Activated CD4-positive, alpha-beta T cell treated with anti-CD3 and anti-CD28 coated beads, Interleukin-2, amount 10 ng/mL, durations not matched to agents 7 days and 5 days (primary cell): ENCODE measurements around the gene YAP1. TPM values are rescaled to one million over a fixed set of nuclear protein-coding genes. Genes with fewer than 3 reads are reported as not detected.

Experiments
- CTCF ChIA-PET: fragments of 350-600 bp; sonication (Branson Sonifier 250); formaldehyde crosslinking; loops from one replicate; lab custom pipeline; 2021; ENCODE audit warnings: antibody characterized with exemption; lab: Charles Lee
- POLR2A ChIA-PET: fragments of 350-600 bp; sonication (Branson Sonifier 250); formaldehyde crosslinking; loops from one replicate; lab custom pipeline; 2021; ENCODE audit warnings: antibody characterized with exemption; lab: Charles Lee
- DNase-seq: peaks from one replicate; pipeline ENCODE4 v3.0.0-alpha.2; 2020
- H3K27ac Mint-ChIP-seq: one replicate; pipeline ENCODE4 v1.8.0; 2021; ENCODE audit warnings: mild to moderate bottlenecking, moderate library complexity, mixed read lengths
- H3K27me3 Mint-ChIP-seq: one replicate; pipeline ENCODE4 v1.8.0; 2021; ENCODE audit warnings: mixed read lengths
- H3K36me3 Mint-ChIP-seq: one replicate; pipeline ENCODE4 v1.8.0; 2021; ENCODE audit warnings: low read depth, mixed read lengths
- H3K4me1 Mint-ChIP-seq: one replicate; pipeline ENCODE4 v1.8.0; 2021; ENCODE audit warnings: mixed read lengths
- H3K4me3 Mint-ChIP-seq: one replicate; pipeline ENCODE4 v1.8.0; 2021; ENCODE audit warnings: mild to moderate bottlenecking, moderate library complexity, mixed read lengths
- H3K9me3 Mint-ChIP-seq: one replicate; pipeline ENCODE4 v1.8.0; 2021; ENCODE audit warnings: mixed read lengths
- total RNA-seq, 2 experiments: library from RNA; stranded (reverse); gene quantifications; one replicate each; pipeline ENCODE4 v1.2.3, GENCODE V29; 2021

The YAP1 gene
- not detected for total RNA-seq

DNA sequence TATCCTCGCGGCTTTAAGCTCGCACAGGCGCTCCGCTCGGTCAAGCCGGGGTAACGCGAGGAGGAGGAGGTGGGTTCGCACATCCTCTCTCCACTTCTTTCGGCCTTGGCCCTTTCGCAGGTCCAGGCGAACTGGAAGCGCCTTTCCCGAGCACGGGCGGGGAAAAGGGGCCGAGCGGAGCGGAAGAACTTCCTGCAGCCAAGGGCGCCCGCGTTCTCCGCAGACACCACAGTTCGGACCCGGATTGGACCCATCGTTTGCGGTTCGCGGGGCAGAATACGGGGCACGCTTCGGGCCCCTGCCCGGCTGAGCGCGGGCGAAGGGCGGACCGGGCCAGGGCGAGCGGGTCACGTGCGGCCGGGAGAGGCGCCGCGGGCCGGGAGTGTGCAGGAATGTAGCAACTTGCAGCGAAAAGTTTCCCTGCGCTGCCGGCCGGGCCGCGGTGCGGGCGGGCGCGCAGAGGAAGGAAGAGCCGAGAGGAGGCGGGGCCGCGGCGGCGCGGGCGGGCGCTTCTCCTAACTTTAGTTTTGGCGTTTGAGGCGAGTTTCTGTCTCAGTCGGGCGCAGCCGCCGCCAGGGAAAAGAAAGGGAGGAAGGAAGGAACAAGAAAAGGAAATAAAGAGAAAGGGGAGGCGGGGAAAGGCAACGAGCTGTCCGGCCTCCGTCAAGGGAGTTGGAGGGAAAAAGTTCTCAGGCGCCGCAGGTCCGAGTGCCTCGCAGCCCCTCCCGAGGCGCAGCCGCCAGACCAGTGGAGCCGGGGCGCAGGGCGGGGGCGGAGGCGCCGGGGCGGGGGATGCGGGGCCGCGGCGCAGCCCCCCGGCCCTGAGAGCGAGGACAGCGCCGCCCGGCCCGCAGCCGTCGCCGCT is at the start of gene YAP1:
YAP1 (plus strand) TSS at position 552 of the 865 bp plus-strand sequence. CDS start 402 bp downstream, outside the sequence.
- Mint-ChIP-seq H3K27me3 (peaks cover 53% of the 10 kb centered on the region), H3K4me3 (peak within 1 kb of the TSS; percentile 88), H3K36me3 (peaks cover 4% of the 10 kb centered on the region), H3K9me3 (no peaks in the 10 kb centered on the region), H3K4me1 (peaks cover 14% of the 10 kb centered on the region), H3K27ac (peak within 1 kb of the TSS; percentile 28)
- ChIA-PET CTCF (no interaction called here), POLR2A (no interaction called here)
- peak; percentile 63 for DNase-seq

- H3K27ac Mint-ChIP-seq = no peak overlapping the region
- POLR2A ChIA-PET = interaction anchor here (0.5 kb wide), 1 partner anchor 39 kb away, joined by 3 read pairs; no protein-coding TSS in a partner anchor
- CTCF ChIA-PET = no interaction called here
Observed at GRCh38 chr11:102061276-102061675, 49.0 kb upstream of the YAP1 start.

DNA sequence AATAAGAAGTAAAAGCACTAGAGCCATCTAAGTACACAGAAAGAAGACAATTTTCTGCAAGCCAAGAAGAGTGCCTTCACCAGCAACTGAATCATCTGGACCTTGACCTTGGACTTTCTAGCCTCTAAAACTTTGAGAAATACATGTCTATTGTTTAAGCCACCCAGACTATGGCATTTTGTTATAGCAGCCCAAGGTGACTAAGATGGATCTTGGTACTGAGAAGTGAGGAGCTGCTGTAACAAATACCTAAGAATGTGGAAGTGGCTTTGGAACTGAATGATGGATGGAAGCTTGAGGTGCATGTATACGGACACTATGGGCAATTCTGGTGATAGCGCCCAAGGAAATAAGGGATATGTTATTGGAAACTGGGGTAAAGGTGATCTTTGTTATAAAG is 48.1 kb upstream of the YAP1 start:
- CTCF ChIA-PET = no interaction called here
- H3K9me3 Mint-ChIP-seq = no peaks in the 10 kb centered on the region
- no peaks in the 10 kb centered on the region for H3K27me3 Mint-ChIP-seq
- no peaks in the 10 kb centered on the region for H3K4me1 Mint-ChIP-seq
- POLR2A ChIA-PET = interaction anchor here (0.5 kb wide), 1 partner anchor 39 kb away, joined by 3 read pairs; no protein-coding TSS in a partner anchor
- no peak overlapping the region for H3K27ac Mint-ChIP-seq
- no peak for DNase-seq
- H3K4me3 Mint-ChIP-seq = no peak overlapping the region
- no peaks in the 10 kb centered on the region for H3K36me3 Mint-ChIP-seq

More at GRCh38 chr11:102061276-102061675, 49.0 kb upstream of the YAP1 start:
- Mint-ChIP-seq H3K4me3 (no peak overlapping the region), H3K9me3 (no peaks in the 10 kb centered on the region), H3K36me3 (no peaks in the 10 kb centered on the region), H3K4me1 (no peaks in the 10 kb centered on the region), H3K27me3 (no peaks in the 10 kb centered on the region)
- DNase-seq = no peak

DNA sequence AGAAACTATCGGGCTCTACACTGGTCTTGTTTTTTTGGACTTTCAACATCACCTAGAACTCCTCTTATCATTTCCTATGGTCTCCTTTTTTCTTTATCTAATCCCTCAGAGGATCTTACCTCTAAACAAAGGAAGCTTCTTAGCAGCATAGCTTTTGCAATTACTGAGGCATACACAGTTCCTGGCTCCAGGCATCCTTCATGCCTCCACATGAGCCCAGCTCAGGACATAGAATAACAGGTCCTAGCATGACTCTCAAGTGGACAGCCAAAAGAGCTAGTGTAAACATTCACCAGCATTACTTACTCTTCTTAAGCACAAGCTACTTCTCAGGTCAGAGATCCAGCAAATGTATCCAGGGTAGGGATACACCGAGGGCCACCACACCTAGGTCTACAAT is 45.9 kb upstream of the YAP1 start:
- Mint-ChIP-seq H3K4me1 (no peaks in the 10 kb centered on the region), H3K27ac (no peak overlapping the region), H3K4me3 (no peak overlapping the region), H3K27me3 (no peaks in the 10 kb centered on the region), H3K36me3 (no peaks in the 10 kb centered on the region), H3K9me3 (no peaks in the 10 kb centered on the region)
- ChIA-PET CTCF (no interaction called here), POLR2A (no interaction called here)
- no peak for DNase-seq

- Mint-ChIP-seq H3K9me3 (peaks cover 14% of the 10 kb centered on the region), H3K4me3 (no peak overlapping the region), H3K27ac (no peak overlapping the region), H3K36me3 (no peaks in the 10 kb centered on the region), H3K4me1 (no peaks in the 10 kb centered on the region), H3K27me3 (no peaks in the 10 kb centered on the region)
- ChIA-PET CTCF (no interaction called here), POLR2A (no interaction called here)
- DNase-seq = no peak
Observed at GRCh38 chr11:102070766-102071165, 39.5 kb upstream of the YAP1 start.

GRCh38 chr11:102071497-102072472 is 38.5 kb upstream of the YAP1 start:
- H3K36me3 Mint-ChIP-seq = no peaks in the 10 kb centered on the region
- H3K27me3 Mint-ChIP-seq = no peaks in the 10 kb centered on the region
- ChIA-PET POLR2A (no interaction called here), CTCF (no interaction called here)
- no peak for DNase-seq
- H3K4me3 Mint-ChIP-seq = no peak overlapping the region
- peaks cover 14% of the 10 kb centered on the region for H3K9me3 Mint-ChIP-seq
- no peak overlapping the region for H3K27ac Mint-ChIP-seq
- H3K4me1 Mint-ChIP-seq = no peaks in the 10 kb centered on the region

- CTCF ChIA-PET = no interaction called here
- POLR2A ChIA-PET = no interaction called here
- DNase-seq = no peak
Observed at GRCh38 chr11:102073253-102073652, 37.0 kb upstream of the YAP1 start.

GRCh38 chr11:102079625-102080024 is 30.6 kb upstream of the YAP1 start:
- no peaks in the 10 kb centered on the region for H3K36me3 Mint-ChIP-seq
- no peak overlapping the region for H3K4me3 Mint-ChIP-seq
- ChIA-PET CTCF (no interaction called here), POLR2A (no interaction called here)
- H3K27ac Mint-ChIP-seq = no peak overlapping the region
- no peaks in the 10 kb centered on the region for H3K9me3 Mint-ChIP-seq
- no peak for DNase-seq
- H3K27me3 Mint-ChIP-seq = no peaks in the 10 kb centered on the region
- no peaks in the 10 kb centered on the region for H3K4me1 Mint-ChIP-seq

More at GRCh38 chr11:102073253-102073652, 37.0 kb upstream of the YAP1 start:
- no peaks in the 10 kb centered on the region for H3K27me3 Mint-ChIP-seq
- H3K9me3 Mint-ChIP-seq = peaks cover 14% of the 10 kb centered on the region
- no peaks in the 10 kb centered on the region for H3K36me3 Mint-ChIP-seq
- no peak overlapping the region for H3K27ac Mint-ChIP-seq
- H3K4me1 Mint-ChIP-seq = no peaks in the 10 kb centered on the region
- no peak overlapping the region for H3K4me3 Mint-ChIP-seq

- no peaks in the 10 kb centered on the region for H3K9me3 Mint-ChIP-seq
- no peaks in the 10 kb centered on the region for H3K27me3 Mint-ChIP-seq
- no peak overlapping the region for H3K27ac Mint-ChIP-seq
- no peaks in the 10 kb centered on the region for H3K4me1 Mint-ChIP-seq
- ChIA-PET CTCF (no interaction called here), POLR2A (no interaction called here)
- no peak overlapping the region for H3K4me3 Mint-ChIP-seq
- H3K36me3 Mint-ChIP-seq = no peaks in the 10 kb centered on the region
- DNase-seq = no peak
Observed at GRCh38 chr11:102081313-102081712, 28.9 kb upstream of the YAP1 start.

- no peak for DNase-seq
- no peaks in the 10 kb centered on the region for H3K4me1 Mint-ChIP-seq
- no peaks in the 10 kb centered on the region for H3K9me3 Mint-ChIP-seq
- CTCF ChIA-PET = no interaction called here
- H3K36me3 Mint-ChIP-seq = no peaks in the 10 kb centered on the region
- peaks cover 9% of the 10 kb centered on the region for H3K27me3 Mint-ChIP-seq
- no peak overlapping the region for H3K4me3 Mint-ChIP-seq
- POLR2A ChIA-PET = no interaction called here
- H3K27ac Mint-ChIP-seq = no peak overlapping the region
Observed at GRCh38 chr11:102085864-102086551, 24.2 kb upstream of the YAP1 start.

DNA sequence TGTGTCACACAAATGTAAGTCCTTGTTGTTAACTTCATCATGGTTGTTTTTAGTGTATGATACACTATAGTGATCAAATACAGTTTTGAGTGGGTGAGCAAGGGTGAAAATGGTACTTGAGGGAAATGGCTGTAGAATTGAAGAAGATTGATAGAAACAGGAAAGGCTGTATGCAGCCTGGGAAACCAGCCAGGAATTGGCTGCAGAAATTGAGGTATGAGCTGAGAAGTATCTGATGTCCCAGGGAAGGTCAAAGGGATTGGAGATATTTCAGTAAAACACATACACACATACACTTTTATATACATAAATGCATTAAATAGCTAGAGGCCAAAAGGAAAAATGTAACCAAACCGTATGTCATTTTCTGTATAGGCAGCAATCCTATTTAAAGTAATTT is 13.1 kb upstream of the YAP1 start:
- H3K4me1 Mint-ChIP-seq = no peaks in the 10 kb centered on the region

DNA sequence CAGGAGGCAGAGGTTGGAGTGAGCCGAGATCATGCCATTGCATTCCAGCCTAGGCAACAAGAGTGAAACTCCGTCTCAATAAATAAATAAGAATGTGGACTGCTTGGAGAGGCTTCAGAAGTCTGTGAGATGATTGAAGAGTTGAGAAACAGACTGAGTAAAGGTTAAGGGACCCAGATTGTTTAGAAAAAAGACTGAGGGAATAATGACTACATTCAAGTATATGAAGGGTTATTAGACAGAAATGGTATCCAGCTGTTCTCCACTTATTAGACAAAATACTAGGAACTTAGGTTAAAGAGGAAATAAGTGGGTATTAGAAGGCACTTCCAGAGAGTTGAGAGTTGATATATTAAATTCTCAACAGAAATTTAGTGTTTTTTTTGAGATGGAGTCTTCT is 10.5 kb upstream of the YAP1 start:
- H3K27me3 Mint-ChIP-seq = no peaks in the 10 kb centered on the region
- ChIA-PET CTCF (no interaction called here), POLR2A (no interaction called here)
- no peak overlapping the region for H3K27ac Mint-ChIP-seq
- no peaks in the 10 kb centered on the region for H3K9me3 Mint-ChIP-seq
- no peak for DNase-seq
- H3K4me1 Mint-ChIP-seq = no peaks in the 10 kb centered on the region
- H3K36me3 Mint-ChIP-seq = no peaks in the 10 kb centered on the region
- H3K4me3 Mint-ChIP-seq = no peak overlapping the region

More for the DNA sequence above, 13.1 kb upstream of the YAP1 start:
- Mint-ChIP-seq H3K4me3 (no peak overlapping the region), H3K36me3 (no peaks in the 10 kb centered on the region), H3K27me3 (peaks cover 3% of the 10 kb centered on the region), H3K27ac (no peak overlapping the region), H3K9me3 (no peaks in the 10 kb centered on the region)
- no peak for DNase-seq
- ChIA-PET POLR2A (no interaction called here), CTCF (interaction anchor here (1.3 kb wide), 1 partner anchor 50 kb away, joined by 4 read pairs; no protein-coding TSS in a partner anchor)
